Cardiac muscle cell (in vitro differentiated cells and primary cell): ENCODE measurements around the gene LECT2. TPM values are rescaled to one million over a fixed set of nuclear protein-coding genes. Genes with fewer than 3 reads are reported as not detected.

ENCODE experiments used
- DNase-seq, 2 donors: peaks; one replicate each; pipeline versions ENCODE4 v3.0.0 to v3.0.0-alpha.2; 2010 to 2017; ENCODE audit warnings: low read depth in 1 of 2, low spot score in 1 of 2
- H3K27ac ChIP-seq: fragments of 200-600 bp; sonication (generic); 2 replicates; pipeline ENCODE4 v1.5.1; 2016
- H3K27me3 ChIP-seq: fragments of 200-600 bp; sonication (generic); 2 replicates; pipeline ENCODE4 v1.6.0; 2016; ENCODE audit warnings: control low read depth
- H3K36me3 ChIP-seq: fragments of 200-600 bp; sonication (generic); 2 replicates; pipeline ENCODE4 v1.5.1; 2016; ENCODE audit warnings: control low read depth
- H3K4me1 ChIP-seq: fragments of 200-600 bp; sonication (generic); 2 replicates; pipeline ENCODE4 v1.8.1; 2017; ENCODE audit warnings: low read depth, mild to moderate bottlenecking, mixed run types
- H3K4me3 ChIP-seq: fragments of 200-600 bp; sonication (generic); 2 replicates; pipeline ENCODE4 v1.5.1; 2016; ENCODE audit warnings: mild to moderate bottlenecking
- H3K9me3 ChIP-seq: fragments of 200-600 bp; sonication (generic); 2 replicates; pipeline ENCODE4 v1.5.1; 2017; ENCODE audit warnings: low read depth, mild to moderate bottlenecking, control low read depth
- CTCF ChIP-seq: IDR thresholded peaks from 2 replicates; pipeline ENCODE4 v1.5.1; 2012; ENCODE audit warnings: low read depth, mild to moderate bottlenecking, low read length
- polyA plus RNA-seq: library from polyadenylated mRNA; unstranded; fragments of >200 nt; fragmentation: Nextera tagmentation; extraction: Ambion mirVana; gene quantifications from 2 replicates; pipeline ENCODE4 v1.2.1, GENCODE V29; 2016
- total RNA-seq: library from RNA; depleted of rRNA; stranded (reverse); fragments of >200 nt; gene quantifications from 2 replicates; pipeline ENCODE4 v1.2.3, GENCODE V29; 2016

The LECT2 gene
- total and polyA plus RNA-seq, 2 experiments from 2014 or later = not detected

GRCh38 chr5:135978993-135979392 is 24.2 kb upstream of the LECT2 start:
- Histone ChIP-seq H3K27me3 (peaks cover 6% of the 10 kb centered on the region), H3K27ac (no peak overlapping the region), H3K4me3 (no peak overlapping the region), H3K36me3 (no peaks in the 10 kb centered on the region), H3K9me3 (no peaks in the 10 kb centered on the region), H3K4me1 (no peaks in the 10 kb centered on the region)
- no peak for DNase-seq
- TF ChIP-seq CTCF = no peak

GRCh38 chr5:135978212-135978631 is 23.4 kb upstream of the LECT2 start:
- Histone ChIP-seq H3K4me3 (no peak overlapping the region), H3K36me3 (no peaks in the 10 kb centered on the region), H3K4me1 (no peaks in the 10 kb centered on the region), H3K9me3 (no peaks in the 10 kb centered on the region), H3K27ac (no peak overlapping the region), H3K27me3 (peaks cover 6% of the 10 kb centered on the region)
- no peak for TF ChIP-seq CTCF
- DNase-seq = peak in 1 of 2 donors; percentile 52

- Histone ChIP-seq H3K4me1 (no peaks in the 10 kb centered on the region), H3K27me3 (peaks cover 6% of the 10 kb centered on the region), H3K36me3 (no peaks in the 10 kb centered on the region), H3K9me3 (no peaks in the 10 kb centered on the region), H3K4me3 (no peak overlapping the region), H3K27ac (no peak overlapping the region)
- peak; percentile 44 for TF ChIP-seq CTCF
- DNase-seq = peak; percentile 45 to 76
Observed at GRCh38 chr5:135977375-135977928, 22.7 kb upstream of the LECT2 start.

- Histone ChIP-seq H3K36me3 (no peaks in the 10 kb centered on the region), H3K4me1 (no peaks in the 10 kb centered on the region), H3K27ac (no peak overlapping the region), H3K9me3 (no peaks in the 10 kb centered on the region), H3K4me3 (no peak overlapping the region), H3K27me3 (peaks cover 6% of the 10 kb centered on the region)
- no peak for TF ChIP-seq CTCF
- no peak for DNase-seq
Observed at GRCh38 chr5:135976216-135976615, 21.4 kb upstream of the LECT2 start.

GRCh38 chr5:135975122-135975521 is 20.3 kb upstream of the LECT2 start:
- DNase-seq = no peak
- Histone ChIP-seq H3K27me3 (peaks cover 6% of the 10 kb centered on the region), H3K4me1 (no peaks in the 10 kb centered on the region), H3K36me3 (no peaks in the 10 kb centered on the region), H3K9me3 (no peaks in the 10 kb centered on the region), H3K4me3 (no peak overlapping the region), H3K27ac (no peak overlapping the region)
- no peak for TF ChIP-seq CTCF
